ENCODE measurements around the gene ERI3.

The ERI3 gene

DNA sequence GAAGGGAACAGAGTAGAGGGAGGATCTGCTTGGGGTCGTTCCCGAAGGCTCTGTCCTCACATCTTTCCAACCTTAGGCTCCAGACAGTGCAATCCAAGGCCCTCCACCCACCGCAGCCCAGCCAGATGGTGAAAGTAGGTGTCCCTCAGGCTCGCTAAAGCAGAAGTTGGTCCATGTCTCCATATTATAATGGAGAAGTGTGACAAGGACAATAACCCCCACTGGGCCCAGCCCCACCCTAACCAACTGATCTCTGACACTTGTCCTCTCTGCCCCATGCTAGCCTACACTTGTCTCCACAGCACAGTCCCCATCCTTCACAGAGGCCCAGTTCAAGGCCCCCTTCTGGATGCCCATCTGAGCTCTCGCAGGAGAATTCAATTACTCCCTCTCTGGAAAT, 93.1 kb downstream of the ERI3 start:
- Mint-ChIP-seq H3K27me3 (no peaks in the 10 kb centered on the region), H3K4me1 (peaks cover 9% of the 10 kb centered on the region), H3K4me3 (no peak overlapping the region), H3K9me3 (no peaks in the 10 kb centered on the region), H3K27ac (no peak overlapping the region), H3K36me3 (peaks cover 10% of the 10 kb centered on the region)
- ATAC-seq (ENCODE audit: low read depth) (no peak), DNase-seq (ENCODE audit: low spot score in 2 of 2) (no peak)

GRCh38 chr1:44261171-44261817, 93.8 kb downstream of the ERI3 start:
- DNase-seq (ENCODE audit: low spot score in 2 of 2) = no peak
- no peaks in the 10 kb centered on the region for H3K9me3 Mint-ChIP-seq
- peaks cover 9% of the 10 kb centered on the region for H3K4me1 Mint-ChIP-seq
- peaks cover 11% of the 10 kb centered on the region for H3K36me3 Mint-ChIP-seq
- H3K4me3 Mint-ChIP-seq = no peak overlapping the region
- H3K27me3 Mint-ChIP-seq = no peaks in the 10 kb centered on the region
- no peak overlapping the region for H3K27ac Mint-ChIP-seq
- ATAC-seq (ENCODE audit: low read depth) = no peak

DNA sequence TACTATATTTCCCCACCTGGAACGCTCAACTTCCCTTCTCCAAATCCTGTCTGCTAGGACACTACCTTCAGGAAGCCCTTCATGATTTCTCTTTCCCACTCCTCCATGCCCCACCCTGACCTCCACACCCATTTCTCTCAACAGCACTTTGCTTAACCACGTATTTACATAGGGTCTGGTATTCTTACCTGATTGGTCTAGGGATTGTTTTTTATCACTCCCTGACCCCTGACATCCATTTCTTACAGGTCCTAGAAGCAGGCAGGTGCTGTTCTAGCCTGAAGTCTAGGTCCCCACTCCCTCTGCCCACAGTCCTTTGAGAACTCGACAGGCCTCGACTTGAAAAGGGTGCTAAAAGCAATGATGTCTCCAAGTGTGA, 94.3 kb downstream of the ERI3 start:
- DNase-seq (ENCODE audit: low spot score in 2 of 2) = no peak
- no peak for ATAC-seq (ENCODE audit: low read depth)
- peaks cover 9% of the 10 kb centered on the region for H3K4me1 Mint-ChIP-seq

GRCh38 chr1:44259090-44259489, 96.0 kb downstream of the ERI3 start:
- peaks cover 13% of the 10 kb centered on the region for H3K36me3 Mint-ChIP-seq
- peaks cover 9% of the 10 kb centered on the region for H3K4me1 Mint-ChIP-seq
- H3K4me3 Mint-ChIP-seq = no peak overlapping the region
- DNase-seq (ENCODE audit: low spot score in 2 of 2) = no peak
- no peaks in the 10 kb centered on the region for H3K9me3 Mint-ChIP-seq
- H3K27me3 Mint-ChIP-seq = no peaks in the 10 kb centered on the region
- no peak overlapping the region for H3K27ac Mint-ChIP-seq
- ATAC-seq (ENCODE audit: low read depth) = no peak

More for the DNA sequence above, 94.3 kb downstream of the ERI3 start:
- no peak overlapping the region for H3K27ac Mint-ChIP-seq
- no peaks in the 10 kb centered on the region for H3K27me3 Mint-ChIP-seq
- peaks cover 13% of the 10 kb centered on the region for H3K36me3 Mint-ChIP-seq
- no peaks in the 10 kb centered on the region for H3K9me3 Mint-ChIP-seq
- H3K4me3 Mint-ChIP-seq = no peak overlapping the region

DNA sequence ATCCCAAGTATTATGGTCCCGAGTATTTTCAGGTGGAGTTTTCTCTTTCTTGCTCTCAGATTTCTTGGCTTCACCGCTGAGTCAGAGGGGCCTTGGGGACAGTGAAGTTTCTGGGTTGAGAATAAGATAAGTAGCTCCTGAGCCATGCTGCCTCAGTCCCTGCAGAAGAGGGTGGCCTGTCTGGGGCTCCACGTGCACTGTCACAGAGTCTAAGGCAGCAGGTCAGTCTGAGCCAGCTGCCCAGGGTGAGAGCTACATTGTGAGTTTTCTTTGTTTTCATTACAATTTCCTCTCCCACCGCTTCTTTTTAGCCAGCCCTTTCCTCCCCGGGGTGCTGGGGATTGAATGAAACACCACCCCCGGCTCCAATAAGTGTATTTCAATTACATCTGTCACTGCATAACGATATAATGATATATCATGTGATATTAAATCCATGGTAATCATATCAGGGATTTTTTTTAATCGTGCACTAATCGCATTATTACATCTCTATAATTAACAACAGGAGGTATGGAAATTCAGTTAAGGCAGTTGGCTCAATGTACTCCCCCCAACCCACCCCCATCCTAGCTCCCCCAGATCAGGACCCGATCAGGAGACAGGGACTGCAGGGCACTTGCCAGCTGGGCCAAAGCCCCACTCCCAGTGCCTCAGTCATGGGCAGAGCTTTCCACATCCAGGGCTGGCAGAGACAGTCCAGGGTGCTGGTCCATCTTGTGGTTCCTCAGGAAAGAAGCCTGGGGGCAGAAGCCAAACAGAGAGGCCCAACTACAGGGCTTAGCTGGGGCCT, 98.1 kb downstream of the ERI3 start:
- ATAC-seq (ENCODE audit: low read depth) = no peak
- H3K9me3 Mint-ChIP-seq = no peaks in the 10 kb centered on the region
- DNase-seq (ENCODE audit: low spot score in 2 of 2) = no peak
- peaks cover 7% of the 10 kb centered on the region for H3K4me1 Mint-ChIP-seq
- no peak overlapping the region for H3K27ac Mint-ChIP-seq
- H3K27me3 Mint-ChIP-seq = no peaks in the 10 kb centered on the region
- H3K4me3 Mint-ChIP-seq = no peak overlapping the region
- H3K36me3 Mint-ChIP-seq = peaks cover 8% of the 10 kb centered on the region

DNA sequence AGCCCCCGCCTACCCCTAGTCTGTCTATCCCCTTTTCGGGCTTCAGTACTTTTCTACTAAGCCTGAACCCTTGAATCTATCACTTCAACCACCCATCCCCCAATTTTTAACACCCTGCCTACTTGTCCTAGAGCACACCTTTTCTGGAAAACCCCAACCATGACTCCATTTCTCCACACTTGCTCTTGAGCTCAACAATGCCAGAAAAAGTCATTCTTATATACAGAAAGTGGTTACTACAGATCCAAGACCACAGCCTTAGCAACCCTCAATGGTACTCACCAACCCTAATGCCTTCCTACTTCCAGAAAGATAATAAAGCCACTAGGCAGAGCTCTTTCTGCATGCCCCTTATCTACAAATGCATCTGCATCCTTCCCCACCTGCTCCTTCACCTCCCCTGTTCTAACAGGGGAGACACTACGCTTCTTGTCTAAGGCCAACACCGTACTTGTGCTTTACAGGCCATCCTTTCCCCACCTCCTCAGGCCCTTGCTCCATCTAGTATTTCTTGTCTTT, 100.6 kb downstream of the ERI3 start:
- H3K4me3 Mint-ChIP-seq = no peak overlapping the region
- H3K9me3 Mint-ChIP-seq = no peaks in the 10 kb centered on the region
- H3K36me3 Mint-ChIP-seq = peaks cover 11% of the 10 kb centered on the region
- DNase-seq (ENCODE audit: low spot score in 2 of 2) (no peak), ATAC-seq (ENCODE audit: low read depth) (no peak)
- H3K27me3 Mint-ChIP-seq = no peaks in the 10 kb centered on the region
- peaks cover 5% of the 10 kb centered on the region for H3K4me1 Mint-ChIP-seq
- no peak overlapping the region for H3K27ac Mint-ChIP-seq

GRCh38 chr1:44251989-44252671, 102.9 kb downstream of the ERI3 start:
- Mint-ChIP-seq H3K27me3 (no peaks in the 10 kb centered on the region), H3K36me3 (peaks cover 12% of the 10 kb centered on the region), H3K4me3 (no peak overlapping the region), H3K4me1 (peaks cover 2% of the 10 kb centered on the region), H3K27ac (no peak overlapping the region), H3K9me3 (no peaks in the 10 kb centered on the region)
- no peak for ATAC-seq (ENCODE audit: low read depth)
- DNase-seq (ENCODE audit: low spot score in 2 of 2) = no peak

- Mint-ChIP-seq H3K9me3 (no peaks in the 10 kb centered on the region), H3K4me3 (no peak overlapping the region), H3K27me3 (no peaks in the 10 kb centered on the region), H3K36me3 (peaks cover 14% of the 10 kb centered on the region), H3K27ac (no peak overlapping the region), H3K4me1 (peaks cover 2% of the 10 kb centered on the region)
- DNase-seq (ENCODE audit: low spot score in 2 of 2) (no peak), ATAC-seq (ENCODE audit: low read depth) (no peak)
These were observed 103.6 kb downstream of the ERI3 start for GRCh38 chr1:44251486-44251885.

DNA sequence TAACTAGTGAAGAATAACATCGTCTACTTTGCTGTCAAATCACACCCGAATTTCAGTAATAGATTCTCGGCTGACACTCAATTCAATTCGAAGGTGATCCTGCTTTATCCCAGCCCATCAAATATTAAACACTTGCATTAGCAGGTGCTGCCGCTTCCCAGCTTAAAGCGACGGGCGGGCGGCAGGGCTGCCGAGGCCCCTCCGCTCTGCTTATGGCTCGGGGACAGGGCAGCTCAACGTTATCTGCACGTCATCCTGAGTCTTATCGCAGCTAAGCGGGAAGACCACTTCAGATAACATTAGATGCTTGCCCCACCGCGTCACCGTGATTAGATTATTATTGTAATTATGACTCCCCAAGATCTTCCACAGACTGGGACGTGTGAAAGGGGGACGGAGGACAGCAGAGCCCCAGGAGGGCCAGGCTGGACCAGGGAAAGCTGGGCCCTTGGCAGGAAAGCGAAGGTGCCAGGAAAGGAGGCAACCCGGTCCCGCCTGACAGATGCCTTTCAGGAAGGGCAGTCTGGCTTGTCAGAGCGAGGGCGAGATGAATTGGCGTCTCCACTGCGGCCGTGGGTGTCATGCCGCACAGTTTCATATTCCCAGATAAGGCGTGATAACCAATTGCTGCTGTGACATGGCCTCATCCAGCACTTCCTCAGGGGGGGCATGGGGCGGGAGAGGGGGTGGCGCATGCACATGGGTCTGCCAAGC, 104.8 kb downstream of the ERI3 start:
- Mint-ChIP-seq H3K4me1 (peaks cover 2% of the 10 kb centered on the region), H3K4me3 (no peak overlapping the region), H3K9me3 (no peaks in the 10 kb centered on the region), H3K27ac (no peak overlapping the region), H3K36me3 (peaks cover 17% of the 10 kb centered on the region), H3K27me3 (no peaks in the 10 kb centered on the region)
- DNase-seq (ENCODE audit: low spot score in 2 of 2) = no peak
- ATAC-seq (ENCODE audit: low read depth) = no peak

- Mint-ChIP-seq H3K4me3 (no peak overlapping the region), H3K9me3 (no peaks in the 10 kb centered on the region), H3K36me3 (peaks cover 20% of the 10 kb centered on the region), H3K27ac (no peak overlapping the region), H3K27me3 (no peaks in the 10 kb centered on the region), H3K4me1 (peaks cover 2% of the 10 kb centered on the region)
- ATAC-seq (ENCODE audit: low read depth) (no peak), DNase-seq (ENCODE audit: low spot score in 2 of 2) (no peak)
These were observed 105.5 kb downstream of the ERI3 start for GRCh38 chr1:44249543-44249942.

DNA sequence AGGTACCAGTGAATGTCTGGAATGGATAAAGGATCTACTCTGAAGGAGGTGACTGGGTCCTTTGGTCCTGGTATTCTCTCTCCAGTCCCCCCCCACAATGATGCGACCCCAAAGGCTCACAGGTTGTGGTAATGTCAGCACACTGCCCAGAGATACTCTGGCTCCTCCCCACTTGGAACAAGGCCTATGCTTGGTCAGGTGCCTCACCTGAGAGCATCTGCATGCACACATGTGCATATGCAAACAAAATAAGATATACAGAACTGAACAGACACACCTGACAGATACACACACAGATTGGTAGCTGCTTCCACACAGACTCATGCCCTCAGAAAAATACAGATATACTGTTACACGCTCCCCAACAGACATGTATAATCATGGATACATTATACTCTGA, 108.3 kb downstream of the ERI3 start:
- Mint-ChIP-seq H3K9me3 (no peaks in the 10 kb centered on the region), H3K4me3 (no peak overlapping the region), H3K36me3 (peaks cover 24% of the 10 kb centered on the region), H3K4me1 (peaks cover 2% of the 10 kb centered on the region), H3K27ac (no peak overlapping the region), H3K27me3 (no peaks in the 10 kb centered on the region)
- ATAC-seq (ENCODE audit: low read depth) (no peak), DNase-seq (ENCODE audit: low spot score in 2 of 2) (no peak)

DNA sequence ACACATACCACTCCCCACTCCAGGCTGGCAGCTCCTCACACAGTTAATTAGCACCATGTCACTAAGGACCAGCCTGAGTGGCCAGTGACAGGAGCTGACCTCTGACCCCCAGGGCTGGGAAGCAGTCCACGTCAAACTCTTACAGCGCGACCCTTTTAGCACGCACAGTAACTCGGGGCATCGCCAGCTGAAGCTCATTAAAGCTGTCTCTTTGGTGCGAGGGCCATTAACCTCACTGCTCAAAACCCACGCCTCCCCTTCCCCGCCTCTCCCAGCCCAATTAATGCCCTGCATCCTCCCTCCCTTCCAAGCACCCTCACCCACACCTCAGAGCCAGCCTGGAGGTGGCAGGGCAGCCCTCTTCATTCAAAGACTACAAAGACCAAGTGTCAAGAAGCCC, 110.1 kb downstream of the ERI3 start:
- Mint-ChIP-seq H3K4me1 (no peaks in the 10 kb centered on the region), H3K27ac (no peak overlapping the region), H3K9me3 (no peaks in the 10 kb centered on the region), H3K27me3 (no peaks in the 10 kb centered on the region), H3K4me3 (no peak overlapping the region), H3K36me3 (peaks cover 20% of the 10 kb centered on the region)
- DNase-seq (ENCODE audit: low spot score in 2 of 2) (no peak), ATAC-seq (ENCODE audit: low read depth) (no peak)

DNA sequence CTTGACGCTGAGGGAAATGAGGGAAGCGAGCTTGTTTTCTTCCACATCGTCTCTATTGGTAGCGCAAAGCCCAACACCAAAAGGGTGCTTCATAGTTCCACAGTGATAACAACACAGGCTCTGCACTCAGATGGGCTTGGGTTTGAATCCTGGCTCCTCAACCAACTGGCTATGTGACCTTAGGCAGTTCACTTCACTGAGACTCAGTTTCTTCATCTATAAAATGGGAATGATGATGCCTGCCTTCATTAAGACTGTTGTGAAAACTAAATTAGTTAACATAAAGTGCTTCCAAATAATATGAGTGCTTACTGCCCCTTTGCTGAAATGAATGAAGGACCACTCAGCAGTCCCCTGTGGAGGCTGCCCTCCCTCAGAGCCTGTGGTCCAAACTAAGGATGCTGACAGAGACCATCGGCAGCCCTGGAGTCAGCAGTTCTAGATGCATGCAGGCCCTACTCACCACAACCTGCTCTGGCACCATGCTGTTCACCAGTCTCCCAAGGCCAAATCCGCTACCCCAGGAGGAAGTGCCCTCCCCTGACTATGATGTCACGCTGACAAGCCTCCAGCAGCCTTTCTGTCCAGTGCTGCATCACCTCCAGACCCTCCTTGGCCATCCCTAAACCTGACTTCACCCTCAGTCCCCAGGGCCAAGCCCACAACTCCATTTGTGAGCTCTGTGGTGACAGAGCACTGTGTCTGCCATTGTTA, 111.1 kb downstream of the ERI3 start:
- H3K27ac Mint-ChIP-seq = no peak overlapping the region
- DNase-seq (ENCODE audit: low spot score in 2 of 2) = no peak
- H3K27me3 Mint-ChIP-seq = no peaks in the 10 kb centered on the region
- H3K4me1 Mint-ChIP-seq = peaks cover 3% of the 10 kb centered on the region
- H3K36me3 Mint-ChIP-seq = peaks cover 20% of the 10 kb centered on the region
- no peak for ATAC-seq (ENCODE audit: low read depth)
- no peak overlapping the region for H3K4me3 Mint-ChIP-seq
- no peaks in the 10 kb centered on the region for H3K9me3 Mint-ChIP-seq

All from memory B cell (primary cell).